Measurements from ENCODE around the gene ETV3. TPM values are rescaled to one million over a fixed set of nuclear protein-coding genes. Genes with fewer than 3 reads are reported as not detected.
"Not testable (repeated sequence)": the region's sequence is repeated elsewhere in the genome, so short reads cannot be mapped to it uniquely, and the experiment has no call there.

The ETV3 gene
- total RNA-seq, 1 donor from 2014 or later = 32.5 TPM

DNA sequence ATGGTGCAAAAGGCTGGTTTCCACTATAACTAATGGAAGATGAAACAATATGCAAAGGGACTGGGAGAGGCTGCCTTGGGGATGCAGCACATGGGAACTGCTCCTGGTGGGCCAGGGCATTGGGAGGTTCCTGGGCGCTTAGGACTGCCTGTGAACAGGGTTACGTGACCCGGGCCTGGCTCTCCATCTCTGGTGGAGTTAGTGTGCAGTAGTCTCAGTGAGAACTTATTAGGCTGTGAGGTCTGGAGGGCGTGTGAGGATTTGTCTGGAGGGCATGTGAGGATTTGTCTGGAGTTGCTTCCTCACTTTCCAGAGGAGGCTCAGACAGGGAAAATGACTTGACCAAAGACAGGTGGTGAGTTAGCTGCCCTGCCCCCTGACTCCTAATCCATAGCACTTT lies 37.0 kb downstream of the ETV3 start:
- DNase-seq (ENCODE audit: low spot score) (peak; percentile 25), ATAC-seq (no peak)
- intact Hi-C loops (cut with DNase I) = no loop called here

DNA sequence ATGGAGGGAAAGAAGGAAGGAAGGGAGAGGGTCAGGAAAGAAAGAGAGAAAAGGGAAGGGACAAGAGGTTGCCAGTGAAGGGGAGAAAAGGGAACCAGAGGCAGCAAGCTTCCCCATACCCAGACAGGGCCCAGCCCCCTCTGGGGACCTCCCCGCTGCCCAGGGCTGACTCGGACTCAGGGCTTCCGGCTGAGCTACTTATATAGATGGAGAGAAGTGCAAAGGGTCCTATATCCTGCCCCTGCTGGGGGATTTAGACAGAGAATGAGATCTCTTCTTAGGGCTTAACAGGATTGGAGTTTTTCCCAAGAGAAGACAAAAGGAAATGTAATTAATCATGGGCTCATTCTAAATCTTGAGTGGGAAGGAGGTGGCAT lies 38.6 kb downstream of the ETV3 start, which contains the start of gene ETV3L:
Gene ETV3L (minus strand): TSS at position 176 of the 377 bp plus-strand sequence. CDS start 285 bp downstream, outside the sequence.
- intact Hi-C loops (cut with DNase I) = no loop called here
- ATAC-seq (no peak), DNase-seq (ENCODE audit: low spot score) (peak; percentile 58)

DNA sequence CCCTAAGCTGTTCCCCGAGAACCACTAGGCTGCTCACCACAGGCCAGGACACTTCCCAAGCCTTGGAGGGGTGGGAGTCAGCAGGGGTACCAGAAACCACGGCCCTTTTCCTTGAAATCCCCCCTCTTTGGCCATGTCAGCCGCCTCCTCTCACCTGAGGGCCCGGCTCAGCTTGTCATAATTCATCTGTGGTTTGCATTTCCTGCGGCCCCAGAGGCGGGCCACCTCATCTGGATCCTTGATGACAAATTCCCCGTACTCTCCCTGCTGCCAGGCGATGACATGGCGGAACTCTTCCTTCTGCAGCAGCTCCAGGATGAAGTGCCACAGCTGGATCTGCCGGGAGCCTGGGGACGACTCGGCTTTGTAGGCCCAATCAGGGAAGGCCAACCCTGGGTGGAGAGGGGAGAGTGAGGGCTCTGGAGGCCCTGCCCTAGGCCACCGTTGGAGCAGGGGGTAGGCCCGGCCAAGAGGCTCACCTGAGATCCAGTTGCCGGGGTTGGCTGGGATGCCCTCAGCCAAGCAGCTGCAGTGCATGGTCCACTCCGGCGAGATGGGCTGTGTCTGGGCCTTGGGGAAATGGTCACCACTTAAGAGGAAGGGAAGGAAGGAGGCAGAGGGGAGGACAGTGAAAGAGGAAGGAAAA lies 39.1 kb downstream of the ETV3 start:
- DNase-seq (ENCODE audit: low spot score) = peak; percentile 41
- ATAC-seq; intact Hi-C loops (cut with DNase I): not testable (repeated sequence)

DNA sequence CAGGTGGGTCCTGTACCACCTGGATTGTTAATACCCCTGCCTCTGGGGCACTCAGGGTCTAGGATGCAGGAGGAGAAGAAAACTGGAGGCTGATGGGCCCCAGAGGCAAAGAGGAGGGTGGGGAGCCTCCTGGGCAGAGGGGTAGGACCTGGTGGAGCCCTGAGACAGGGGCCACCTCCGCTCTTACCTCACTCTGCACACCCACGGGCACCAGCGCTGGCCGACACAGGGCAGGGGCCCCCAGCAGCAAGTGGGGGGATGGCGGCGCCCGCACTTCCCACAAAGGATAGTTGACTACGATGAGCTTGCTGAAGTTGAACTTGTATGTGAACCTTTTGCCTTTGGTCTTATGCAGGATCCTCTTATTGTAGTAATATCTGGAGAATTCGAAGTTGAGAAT lies 39.7 kb downstream of the ETV3 start:
- intact Hi-C loops (cut with DNase I) = no loop called here
- no peak for ATAC-seq
- no peak for DNase-seq (ENCODE audit: low spot score)

DNA sequence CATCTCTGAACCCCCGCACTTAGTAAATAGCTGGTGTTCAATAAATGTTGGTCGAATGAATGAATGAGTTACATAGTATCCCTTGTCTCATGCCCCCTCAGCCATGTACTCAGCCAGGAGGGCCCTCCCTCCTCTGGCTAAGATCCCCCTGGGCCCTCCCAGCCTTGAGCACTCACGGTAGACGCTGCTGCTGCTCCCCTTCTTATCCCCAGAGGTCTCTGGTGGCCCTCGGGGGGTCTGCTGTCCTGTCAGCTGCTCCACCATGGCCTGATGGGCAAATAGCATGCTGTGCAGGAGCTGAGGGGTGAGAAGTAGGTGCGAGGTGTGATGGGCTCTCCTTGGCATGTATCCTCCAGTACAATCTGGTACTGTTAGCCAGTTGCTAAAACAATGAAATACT lies 40.5 kb downstream of the ETV3 start:
- ATAC-seq (no peak), DNase-seq (ENCODE audit: low spot score) (peak; percentile 33)
- intact Hi-C loops (cut with DNase I) = no loop called here

DNA sequence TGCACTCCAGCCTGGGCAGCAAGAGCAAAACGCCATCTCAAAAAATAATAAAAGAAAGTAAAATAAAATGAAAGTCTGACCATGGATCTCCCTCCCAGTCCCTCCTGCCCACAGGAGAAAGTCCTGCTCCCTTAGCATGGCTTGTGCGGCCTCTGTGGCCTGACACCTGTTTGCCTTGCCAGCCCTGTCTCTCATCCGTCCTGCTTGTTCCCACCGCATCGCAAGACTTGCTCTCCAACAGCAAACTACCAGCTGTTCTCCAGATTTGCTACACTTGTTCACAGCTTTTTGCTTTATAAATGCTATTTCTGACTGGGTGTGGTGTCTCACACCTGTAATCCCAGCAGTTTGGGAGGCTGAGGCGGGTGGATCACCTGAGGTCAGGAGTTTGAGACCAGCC lies 41.3 kb downstream of the ETV3 start:
- intact Hi-C loops (cut with DNase I) = no loop called here
- ATAC-seq (no peak), DNase-seq (ENCODE audit: low spot score) (peak; percentile 6)

DNA sequence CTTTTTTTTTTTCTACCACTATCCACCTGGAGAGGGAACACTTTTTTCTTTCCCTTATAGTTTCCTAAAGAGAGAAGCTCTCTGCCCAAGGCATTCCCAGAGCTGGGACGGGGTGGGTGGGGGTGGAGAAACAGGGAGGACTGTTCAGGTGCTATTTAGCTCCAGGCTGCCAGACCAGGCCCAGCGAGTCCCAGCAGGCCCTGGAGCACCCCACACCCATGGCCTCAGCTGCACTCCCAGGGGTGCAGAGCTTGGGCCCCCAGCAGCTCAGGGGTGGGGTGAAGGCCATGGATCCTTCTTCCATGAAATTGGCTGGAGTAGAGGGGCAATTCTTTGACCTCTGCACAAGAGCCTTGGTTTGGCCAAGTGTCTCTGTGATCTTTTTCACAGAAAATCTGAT lies 42.6 kb downstream of the ETV3 start:
- DNase-seq (ENCODE audit: low spot score) (peak; percentile 28), ATAC-seq (no peak)
- intact Hi-C loops (cut with DNase I) = no loop called here

DNA sequence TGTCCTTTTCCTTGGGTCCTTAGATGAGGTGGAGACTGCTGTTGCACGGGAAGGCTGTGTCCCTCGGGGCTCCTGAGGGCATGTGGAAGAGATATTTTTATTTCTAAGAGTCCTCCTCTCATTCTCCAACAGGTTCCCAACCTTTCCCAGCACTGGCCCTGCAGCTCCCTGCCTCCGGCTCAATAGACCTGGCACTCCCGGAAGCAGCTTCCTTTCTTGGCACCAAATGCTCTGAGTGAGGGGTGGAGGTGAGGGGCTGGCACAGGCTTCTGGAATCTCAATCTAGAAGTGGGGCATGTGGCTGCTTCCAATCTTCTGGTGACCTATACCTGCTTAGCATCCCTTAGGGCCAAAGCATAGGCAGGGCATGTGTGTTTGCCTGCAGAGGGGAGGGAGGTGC lies 43.1 kb downstream of the ETV3 start:
- DNase-seq (ENCODE audit: low spot score) (peak; percentile 27), ATAC-seq (no peak)
- intact Hi-C loops (cut with DNase I) = no loop called here

DNA sequence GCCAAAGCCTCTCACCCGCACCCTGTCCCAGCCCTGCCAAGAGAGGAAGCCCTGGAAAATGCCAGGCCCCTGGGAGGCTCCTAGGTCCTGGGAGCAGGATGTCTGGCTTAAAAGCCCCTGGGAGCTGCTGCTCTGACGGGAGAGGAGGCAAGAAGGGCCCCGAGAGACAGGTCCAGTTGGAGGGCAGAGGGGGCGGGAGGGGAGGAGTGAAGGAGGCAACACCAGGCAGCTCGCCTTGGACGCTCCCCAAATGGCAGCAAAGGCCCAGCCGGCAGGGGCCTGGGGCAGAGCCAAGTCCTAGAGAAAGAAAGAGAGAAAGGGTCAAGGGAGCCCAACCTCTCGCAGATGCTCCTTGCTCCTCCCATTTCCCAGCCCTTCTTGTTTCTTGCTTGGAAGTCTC lies 45.4 kb downstream of the ETV3 start:
- ATAC-seq (peak; percentile 82), DNase-seq (ENCODE audit: low spot score) (peak; percentile 77)
- intact Hi-C loops (cut with DNase I) = loop anchor here (5.0 kb wide), 1 partner anchor 64 kb away; no protein-coding TSS in a partner anchor

DNA sequence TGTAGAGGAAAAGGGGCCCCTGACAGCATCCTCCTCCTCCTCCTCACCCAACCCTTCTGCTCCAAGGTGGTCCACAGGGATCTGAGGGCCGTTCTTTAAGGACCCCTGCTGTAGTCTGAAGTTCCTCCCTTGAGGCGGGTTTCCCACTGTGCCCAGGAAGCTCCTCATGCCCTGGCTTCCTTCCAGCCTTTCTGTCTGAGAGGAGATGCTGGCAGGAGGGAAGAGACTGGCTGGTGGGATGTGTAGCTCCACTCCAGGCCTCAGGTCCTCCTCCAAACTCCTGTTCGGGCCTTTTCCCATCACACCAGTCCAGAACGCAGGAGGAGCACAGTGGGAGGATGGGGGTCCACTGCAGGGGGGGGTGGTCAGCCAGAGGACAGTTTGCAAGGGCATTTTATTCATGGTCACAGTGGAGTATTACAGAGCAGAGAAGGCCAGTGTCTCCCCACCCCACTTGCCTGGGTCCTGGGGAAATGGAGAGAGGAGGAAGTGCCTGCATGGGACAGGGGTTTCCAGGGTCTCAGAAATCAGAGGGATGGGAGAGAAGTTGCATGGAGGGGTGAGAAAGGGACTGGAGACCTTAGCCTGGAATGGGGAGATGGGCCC lies 46.4 kb downstream of the ETV3 start:
- DNase-seq (ENCODE audit: low spot score) (peak; percentile 21), ATAC-seq (no peak)
- intact Hi-C loops (cut with DNase I) = loop anchor here (5.0 kb wide), 1 partner anchor 66 kb away; no protein-coding TSS in a partner anchor

DNA sequence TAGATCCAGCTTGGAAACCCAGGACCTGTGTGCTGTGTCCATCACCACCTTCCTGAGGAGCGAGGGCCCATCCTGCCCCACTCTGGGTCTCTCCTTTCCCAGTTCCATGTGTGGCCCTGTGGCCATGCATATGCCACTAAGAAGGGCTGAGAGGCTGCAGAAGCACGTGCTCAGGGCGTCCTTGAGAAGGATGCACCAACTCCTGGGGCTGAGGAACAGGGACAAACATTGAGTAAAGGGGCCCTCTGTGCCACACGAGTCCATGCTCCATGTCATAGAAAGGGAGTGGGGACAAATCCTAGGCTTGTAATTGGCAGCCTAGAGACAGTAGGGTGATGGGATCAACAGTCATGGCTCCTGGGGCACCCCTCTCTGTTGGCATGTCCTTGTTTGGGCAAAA lies 47.0 kb downstream of the ETV3 start:
- ATAC-seq = no peak
- DNase-seq (ENCODE audit: low spot score) = peak; percentile 31
- intact Hi-C loops (cut with DNase I) = loop anchor here (5.0 kb wide), 1 partner anchor 66 kb away; no protein-coding TSS in a partner anchor

DNA sequence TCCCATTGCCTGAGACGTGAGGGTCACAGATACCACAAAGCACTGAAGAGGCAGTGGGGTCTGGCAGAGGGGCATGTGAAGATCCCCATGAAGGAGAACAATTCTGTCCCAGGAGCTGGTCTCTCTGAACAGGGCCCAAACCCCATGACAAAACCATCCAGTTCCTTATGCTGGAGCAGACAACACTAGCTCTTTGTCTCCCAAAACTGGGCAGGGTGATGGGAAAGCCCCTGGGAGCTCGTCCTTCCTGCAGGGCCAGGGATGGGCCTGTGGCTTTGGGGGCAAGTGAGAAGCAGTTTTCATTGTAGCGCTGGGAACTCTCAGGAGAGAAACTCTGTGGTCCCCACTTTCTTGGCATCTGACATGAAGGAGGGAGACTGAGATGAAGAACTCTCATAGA lies 47.4 kb downstream of the ETV3 start:
- DNase-seq (ENCODE audit: low spot score) = peak; percentile 51
- peak; percentile 21 for ATAC-seq
- intact Hi-C loops (cut with DNase I) = loop anchor here (5.0 kb wide), 1 partner anchor 67 kb away; no protein-coding TSS in a partner anchor

DNA sequence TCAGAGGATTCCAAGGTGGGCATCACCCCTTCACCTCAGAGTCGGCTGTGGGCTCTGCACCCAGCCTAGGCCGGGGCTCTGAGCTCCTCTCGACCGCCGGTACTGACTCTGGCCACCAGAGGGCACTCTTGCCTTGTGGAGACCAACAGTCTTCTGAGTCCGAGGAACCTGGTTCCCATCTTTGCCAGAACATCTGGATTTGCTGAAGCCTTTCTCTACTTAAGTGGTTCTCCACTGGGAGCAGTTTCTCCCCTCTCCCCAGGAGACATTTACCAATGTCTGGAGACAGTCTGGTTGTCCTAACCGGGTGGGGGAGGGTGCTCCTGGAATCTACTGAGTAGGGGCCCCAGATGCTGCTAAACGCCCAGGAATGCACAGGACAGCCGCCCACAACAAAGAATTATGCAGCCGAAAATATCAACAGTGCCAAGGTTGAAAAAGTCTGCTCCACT lies 48.0 kb downstream of the ETV3 start:
- intact Hi-C loops (cut with DNase I) = loop anchor here (5.0 kb wide), 1 partner anchor 67 kb away; no protein-coding TSS in a partner anchor
- DNase-seq (ENCODE audit: low spot score) (peak; percentile 97), ATAC-seq (peak; percentile 93)

DNA sequence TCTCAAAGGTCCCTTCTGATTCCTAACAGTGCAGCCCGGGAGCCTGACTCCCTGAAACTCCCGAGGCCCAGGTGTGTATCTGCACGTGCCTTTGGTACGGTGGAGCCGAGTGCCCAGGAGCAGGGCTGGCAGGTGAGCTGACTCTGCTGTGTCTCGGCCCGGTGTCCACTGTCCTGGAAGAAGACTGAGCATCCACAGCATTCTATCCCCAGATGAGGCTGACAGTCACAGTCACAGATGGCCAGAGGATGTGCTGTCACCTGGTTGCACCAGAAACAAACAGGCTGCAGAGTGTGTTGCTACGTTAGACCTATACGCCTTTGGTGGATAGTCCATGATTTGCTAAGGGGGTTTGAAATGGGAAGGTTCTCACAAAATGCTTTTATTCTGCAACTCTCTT lies 48.4 kb downstream of the ETV3 start:
- ATAC-seq (no peak), DNase-seq (ENCODE audit: low spot score) (peak; percentile 58)
- intact Hi-C loops (cut with DNase I) = loop anchor here (5.0 kb wide), 1 partner anchor 68 kb away; no protein-coding TSS in a partner anchor

DNA sequence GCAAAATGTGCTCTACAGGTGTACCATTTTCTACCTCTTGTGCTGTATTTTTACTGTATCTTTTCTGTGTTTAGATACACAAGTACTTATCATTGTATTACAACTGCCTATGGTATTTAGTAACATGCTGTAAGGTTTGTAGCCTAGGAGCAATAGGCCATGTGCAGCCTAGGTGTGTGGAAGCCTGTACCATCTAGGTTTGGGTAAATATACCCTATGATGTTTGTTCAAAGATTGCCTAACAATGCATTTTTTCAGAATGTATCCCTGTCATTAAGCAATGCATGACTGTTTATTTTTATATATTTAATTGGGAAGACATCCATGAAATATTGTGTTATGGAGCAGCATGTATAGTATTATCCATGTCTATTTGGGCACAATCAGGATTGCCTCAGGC lies 49.6 kb downstream of the ETV3 start:
- intact Hi-C loops (cut with DNase I) = no loop called here
- DNase-seq (ENCODE audit: low spot score) = no peak
- no peak for ATAC-seq

DNA sequence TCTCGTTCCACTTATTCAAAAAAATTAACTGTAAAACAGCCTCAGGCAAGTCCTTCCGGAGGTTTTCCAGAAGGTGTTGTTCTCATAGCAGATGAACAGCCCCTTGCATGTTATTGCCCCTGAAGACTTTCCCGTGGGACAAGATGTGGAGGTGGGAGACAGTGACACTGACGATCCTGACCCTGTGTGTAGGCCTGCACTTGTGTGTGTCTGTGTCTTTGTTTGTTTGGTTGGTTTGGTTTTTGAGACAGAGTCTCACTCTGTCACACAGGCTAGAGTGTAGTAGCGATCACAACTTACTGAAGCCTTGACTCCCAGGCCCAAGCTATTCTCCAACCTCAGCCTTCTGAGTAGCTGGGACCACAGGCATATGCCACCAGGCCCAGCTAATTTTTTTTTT lies 51.2 kb downstream of the ETV3 start:
- DNase-seq (ENCODE audit: low spot score) (no peak), ATAC-seq (no peak)
- intact Hi-C loops (cut with DNase I) = no loop called here

DNA sequence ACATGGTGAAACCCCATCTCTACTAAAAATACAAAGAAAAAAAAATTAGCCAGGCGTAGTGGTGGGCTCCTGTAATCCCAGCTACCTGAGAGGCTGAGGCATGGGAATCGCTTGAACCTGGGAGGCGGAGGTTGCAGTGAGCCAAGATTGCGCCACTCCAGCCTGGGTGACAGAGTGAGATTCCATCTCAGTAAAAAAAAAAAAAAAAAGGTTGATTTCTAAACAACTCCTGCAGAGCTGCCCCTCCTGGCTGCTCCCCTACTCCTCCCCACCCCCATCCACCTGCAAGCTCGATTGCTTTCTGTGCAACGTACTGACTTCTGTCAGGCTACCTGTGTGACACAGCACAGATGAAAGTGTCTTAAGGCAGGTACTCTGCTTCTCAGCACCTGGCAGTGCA lies 51.9 kb downstream of the ETV3 start:
- no peak for ATAC-seq
- intact Hi-C loops (cut with DNase I) = no loop called here
- no peak for DNase-seq (ENCODE audit: low spot score)

DNA sequence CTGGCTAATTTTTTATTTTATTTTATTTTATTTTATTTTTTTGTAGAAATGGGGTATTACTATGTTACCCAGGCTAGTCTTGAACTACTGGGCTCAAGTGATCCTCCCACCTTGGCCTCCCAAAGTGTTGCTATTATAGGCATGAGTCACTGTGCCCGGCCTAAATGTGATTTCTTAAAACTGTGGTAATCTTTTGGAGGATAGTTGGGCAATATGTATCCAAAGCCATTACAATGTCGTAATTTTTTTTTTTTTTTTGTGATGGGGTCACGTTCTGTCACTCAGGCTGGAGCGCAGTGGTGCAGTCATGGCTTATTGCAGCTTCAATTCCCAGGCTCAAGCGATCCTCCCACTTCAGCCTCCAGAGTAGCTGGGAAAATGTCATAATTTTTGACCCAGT lies 52.8 kb downstream of the ETV3 start:
- DNase-seq (ENCODE audit: low spot score) (no peak), ATAC-seq (no peak)
- intact Hi-C loops (cut with DNase I) = no loop called here

DNA sequence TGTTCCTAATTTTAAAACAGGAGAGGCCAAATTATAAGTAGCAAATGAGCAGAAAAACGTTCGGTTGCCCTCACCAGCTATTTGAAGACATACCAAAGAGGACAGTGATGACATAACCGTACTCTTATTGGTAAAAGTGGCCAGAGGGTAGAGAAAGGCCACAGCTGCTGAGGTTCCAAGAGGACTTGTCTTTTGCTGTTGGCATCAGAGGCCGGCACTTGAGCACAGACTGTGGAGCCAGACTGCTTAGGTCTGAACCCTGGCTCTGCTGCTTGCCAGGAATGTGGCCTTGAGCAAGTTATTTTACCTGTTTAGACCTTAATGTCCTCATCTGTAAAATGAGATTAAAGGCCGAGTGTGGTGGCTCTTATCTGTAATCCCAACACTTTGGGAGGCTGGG lies 53.5 kb downstream of the ETV3 start:
- intact Hi-C loops (cut with DNase I) = no loop called here
- ATAC-seq (no peak), DNase-seq (ENCODE audit: low spot score) (no peak)

DNA sequence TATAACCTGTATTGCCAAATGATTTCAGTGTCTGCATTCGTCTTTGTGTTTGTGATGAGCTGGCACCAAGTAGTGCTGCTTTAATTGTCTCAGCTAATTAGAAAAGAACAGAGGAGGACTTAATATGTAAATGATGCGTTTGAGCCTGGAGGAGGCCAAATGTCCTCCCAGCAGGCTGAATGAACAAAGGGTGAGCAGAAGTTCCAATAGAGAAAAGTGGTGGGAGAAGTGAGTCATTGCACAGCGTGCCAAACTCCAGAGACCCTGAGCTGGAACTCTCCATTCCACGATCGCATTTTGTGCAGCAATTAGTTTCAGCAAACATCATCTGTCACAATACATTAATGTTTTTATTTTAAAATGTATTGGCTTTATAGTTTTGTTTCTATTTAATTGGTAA lies 56.5 kb downstream of the ETV3 start:
- intact Hi-C loops (cut with DNase I) = no loop called here
- ATAC-seq (no peak), DNase-seq (ENCODE audit: low spot score) (no peak)

DNA sequence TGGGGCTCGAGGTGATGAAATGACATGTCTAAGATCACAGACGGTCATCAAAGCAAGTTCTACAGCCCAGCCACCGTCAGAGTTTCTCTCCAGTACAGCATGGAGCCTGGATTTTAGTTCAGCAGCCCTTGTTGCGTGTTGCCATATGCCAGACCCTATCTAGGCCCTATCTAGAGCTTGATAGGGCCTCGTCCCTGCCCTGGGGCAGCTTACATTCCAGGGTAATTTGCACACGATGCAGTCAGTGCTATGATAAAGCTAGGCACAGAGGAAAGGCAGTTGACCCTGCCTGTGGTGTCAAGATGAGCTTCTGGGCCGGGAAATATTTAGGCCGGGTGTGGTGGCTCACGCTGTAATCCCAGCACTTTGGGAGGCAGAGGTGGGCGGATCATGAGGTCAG lies 57.5 kb downstream of the ETV3 start:
- DNase-seq (ENCODE audit: low spot score) (no peak), ATAC-seq (no peak)
- intact Hi-C loops (cut with DNase I) = no loop called here

All from sciatic nerve (tissue), 2 donors.